Gastroesophageal sphincter (tissue), 4 donors: ENCODE data around the gene KIRREL3. TPM values are rescaled to one million over a fixed set of nuclear protein-coding genes. Genes with fewer than 3 reads are reported as not detected.

ENCODE experiments used
- ATAC-seq: fragments of 150-250 bp; one replicate; pipeline ENCODE4 v1.9.1; 2016; ENCODE audit warnings: mild to moderate bottlenecking, moderate library complexity
- H3K27ac ChIP-seq, 4 donors: fragments of 200-600 bp; sonication (generic) in 3 of 4; 1 replicate in 3 of 4; 2 replicates in 1 of 4; pipeline ENCODE4 v1.5.1; 2016 to 2019
- H3K27me3 ChIP-seq: fragments of 200-600 bp; sonication (generic); one replicate; pipeline ENCODE4 v1.5.1; 2019
- H3K36me3 ChIP-seq, 2 donors: fragments of 200-600 bp; sonication (generic); one replicate each; pipeline ENCODE4 v1.5.1; 2019; ENCODE audit warnings: control low read depth in 1 of 2
- H3K4me1 ChIP-seq, 3 donors: fragments of 200-600 bp; sonication (generic); 1 replicate in 2 of 3; 2 replicates in 1 of 3; pipeline ENCODE4 v1.5.1; 2016 to 2019; ENCODE audit warnings: control low read depth in 2 of 3
- H3K4me3 ChIP-seq, 2 donors: fragments of 200-600 bp; sonication (generic); one replicate each; pipeline ENCODE4 v1.5.1; 2019; ENCODE audit warnings: mild to moderate bottlenecking in 1 of 2, moderate library complexity in 1 of 2
- H3K9me3 ChIP-seq, 3 donors: fragments of 200-600 bp; sonication (generic); one replicate each; pipeline ENCODE4 v1.5.1; 2017 to 2019; ENCODE audit warnings: control low read depth in 2 of 3
- EP300 ChIP-seq: sonication (generic); formaldehyde crosslinking; IDR thresholded peaks from one replicate; pipeline ENCODE4 v1.6.1; 2017; ENCODE audit warnings: antibody characterized with exemption, mild to moderate bottlenecking
- POLR2A ChIP-seq, 2 donors: fragments of 450-650 bp; IDR thresholded peaks; one replicate each; pipeline ENCODE4 v1.6.1; 2017; ENCODE audit warnings: antibody characterized with exemption in 2 of 2, mild to moderate bottlenecking in 2 of 2, moderate library complexity in 1 of 2
- POLR2AphosphoS5 ChIP-seq: sonication (generic); formaldehyde crosslinking; IDR thresholded peaks from one replicate; pipeline ENCODE4 v1.6.1; 2017; ENCODE audit warnings: antibody characterized with exemption
- WGBS, 2 donors: methylation state at CpG; one replicate each; pipeline ENCODE4 v1.1.5; 2018; ENCODE audit warnings: low coverage in 1 of 2; 5-methylcytosine and 5-hydroxymethylcytosine counted together
- total RNA-seq, 4 donors: library from RNA; depleted of rRNA; stranded (reverse); fragments of >200 nt; gene quantifications; one replicate each; pipeline ENCODE4 v1.1.0, GENCODE V29; 2016
- TF ChIP-seq, protein P1 (sequence below), 4 experiments: fragments of 200-600 bp in 2 of 4; fragments of 450-650 bp in 2 of 4; sonication (generic) in 1 of 4; IDR thresholded peaks; one replicate each; pipeline ENCODE4 v1.5.1; 2017 to 2019; ENCODE audit warnings: antibody characterized with exemption in 4 of 4, mild to moderate bottlenecking in 2 of 4, moderate library complexity in 2 of 4

The KIRREL3 gene
- total RNA-seq, 4 donors from 2014 or later = 0.54 to 3.9 (median 1.4) TPM

- 58 to 67% methylated on average over 2 to 3 of the region's 6 CpGs for WGBS, 2 donors
- H3K27me3 ChIP-seq = peaks cover 74% of the 10 kb centered on the region
- TF ChIP-seq POLR2A (IDR thresholded peaks at IDR 0.05) = no peak
- TF ChIP-seq, protein P1, sequence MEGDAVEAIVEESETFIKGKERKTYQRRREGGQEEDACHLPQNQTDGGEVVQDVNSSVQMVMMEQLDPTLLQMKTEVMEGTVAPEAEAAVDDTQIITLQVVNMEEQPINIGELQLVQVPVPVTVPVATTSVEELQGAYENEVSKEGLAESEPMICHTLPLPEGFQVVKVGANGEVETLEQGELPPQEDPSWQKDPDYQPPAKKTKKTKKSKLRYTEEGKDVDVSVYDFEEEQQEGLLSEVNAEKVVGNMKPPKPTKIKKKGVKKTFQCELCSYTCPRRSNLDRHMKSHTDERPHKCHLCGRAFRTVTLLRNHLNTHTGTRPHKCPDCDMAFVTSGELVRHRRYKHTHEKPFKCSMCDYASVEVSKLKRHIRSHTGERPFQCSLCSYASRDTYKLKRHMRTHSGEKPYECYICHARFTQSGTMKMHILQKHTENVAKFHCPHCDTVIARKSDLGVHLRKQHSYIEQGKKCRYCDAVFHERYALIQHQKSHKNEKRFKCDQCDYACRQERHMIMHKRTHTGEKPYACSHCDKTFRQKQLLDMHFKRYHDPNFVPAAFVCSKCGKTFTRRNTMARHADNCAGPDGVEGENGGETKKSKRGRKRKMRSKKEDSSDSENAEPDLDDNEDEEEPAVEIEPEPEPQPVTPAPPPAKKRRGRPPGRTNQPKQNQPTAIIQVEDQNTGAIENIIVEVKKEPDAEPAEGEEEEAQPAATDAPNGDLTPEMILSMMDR (IDR thresholded peaks at IDR 0.05) = no peak
- TF ChIP-seq EP300 = no peak
- no peak for TF ChIP-seq POLR2AphosphoS5
- ATAC-seq = no peak
- peaks cover 0 to 7% (median 0%) of the 10 kb centered on the region in 3 donors for H3K9me3 ChIP-seq
- no peaks in the 10 kb centered on the region for H3K4me1 ChIP-seq
- H3K27ac ChIP-seq = no peak overlapping the region
- no peak overlapping the region for H3K4me3 ChIP-seq
- no peaks in the 10 kb centered on the region for H3K36me3 ChIP-seq
These were observed 397.6 kb downstream of the KIRREL3 start for GRCh38 chr11:126602993-126603392.

- no peak overlapping the region for H3K4me3 ChIP-seq
- H3K36me3 ChIP-seq = no peaks in the 10 kb centered on the region
- H3K27ac ChIP-seq = no peak overlapping the region
- TF ChIP-seq, protein P1 (IDR thresholded peaks at IDR 0.05) = no peak
- TF ChIP-seq EP300 (no peak), POLR2A (IDR thresholded peaks at IDR 0.05) (no peak), POLR2AphosphoS5 (no peak)
- WGBS, 2 donors = 57% methylated on average over 7 of the region's 12 CpGs; no CpG with 5 or more reads in 1 of the 2 donors
- peaks cover 73% of the 10 kb centered on the region for H3K27me3 ChIP-seq
- ATAC-seq = no peak
- no peaks in the 10 kb centered on the region for H3K4me1 ChIP-seq
- H3K9me3 ChIP-seq = peaks cover 0 to 7% (median 0%) of the 10 kb centered on the region in 3 donors
These were observed 398.1 kb downstream of the KIRREL3 start for GRCh38 chr11:126602349-126602940.

- H3K36me3 ChIP-seq = no peaks in the 10 kb centered on the region
- no peak overlapping the region for H3K27ac ChIP-seq
- WGBS, 2 donors = 54 to 56% methylated on average over 8 to 9 of the region's 22 CpGs
- H3K4me3 ChIP-seq = no peak overlapping the region
- ATAC-seq = no peak
- TF ChIP-seq, protein P1 (IDR thresholded peaks at IDR 0.05) = no peak
- TF ChIP-seq EP300 (no peak), POLR2A (IDR thresholded peaks at IDR 0.05) (no peak), POLR2AphosphoS5 (no peak)
- H3K27me3 ChIP-seq = peaks cover 72% of the 10 kb centered on the region
- peaks cover 0 to 7% (median 0%) of the 10 kb centered on the region in 3 donors for H3K9me3 ChIP-seq
- no peaks in the 10 kb centered on the region for H3K4me1 ChIP-seq
These were observed 398.9 kb downstream of the KIRREL3 start for GRCh38 chr11:126601550-126602215.

DNA sequence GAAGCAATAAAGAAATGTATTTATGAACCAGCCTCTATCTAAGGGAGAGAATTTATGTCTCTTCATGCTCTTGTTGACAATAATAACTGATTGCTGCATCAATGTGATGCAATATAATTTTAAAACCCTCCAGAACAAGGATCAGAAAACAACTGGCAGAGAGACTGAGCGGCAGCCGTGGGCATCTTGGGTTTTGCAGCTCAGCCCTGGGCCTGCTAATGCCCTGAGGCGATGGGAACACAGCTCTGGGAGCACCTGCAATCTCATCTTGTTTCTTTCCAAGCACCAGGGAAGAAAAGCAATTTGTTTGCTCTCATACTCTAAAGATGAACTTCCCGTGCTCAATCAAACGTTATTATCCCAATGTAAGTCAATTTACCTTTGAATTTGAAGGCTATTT lies 399.4 kb downstream of the KIRREL3 start:
- WGBS, 2 donors = 66 to 81% methylated on average over 3 to 5 of the region's 5 CpGs
- ATAC-seq = no peak
- Histone ChIP-seq H3K36me3 (no peaks in the 10 kb centered on the region), H3K9me3 (peaks cover 0 to 7% (median 0%) of the 10 kb centered on the region in 3 donors), H3K4me3 (no peak overlapping the region), H3K27ac (no peak overlapping the region), H3K4me1 (no peaks in the 10 kb centered on the region), H3K27me3 (peaks cover 72% of the 10 kb centered on the region)
- TF ChIP-seq, protein P1 (IDR thresholded peaks at IDR 0.05) = no peak
- no peak for TF ChIP-seq POLR2AphosphoS5
- no peak for TF ChIP-seq EP300
- no peak for TF ChIP-seq POLR2A (IDR thresholded peaks at IDR 0.05)
